GM12874 (cell line): ENCODE measurements around the gene UROC1.

ENCODE experiments used
- CTCF ChIP-seq: IDR thresholded peaks from 2 replicates; pipeline ENCODE4 v1.5.1; 2011; ENCODE audit warnings: low read depth, mild to moderate bottlenecking, control low read depth, low read length, moderate library complexity; ENCODE audit not compliant: insufficient read depth

Gene UROC1

DNA sequence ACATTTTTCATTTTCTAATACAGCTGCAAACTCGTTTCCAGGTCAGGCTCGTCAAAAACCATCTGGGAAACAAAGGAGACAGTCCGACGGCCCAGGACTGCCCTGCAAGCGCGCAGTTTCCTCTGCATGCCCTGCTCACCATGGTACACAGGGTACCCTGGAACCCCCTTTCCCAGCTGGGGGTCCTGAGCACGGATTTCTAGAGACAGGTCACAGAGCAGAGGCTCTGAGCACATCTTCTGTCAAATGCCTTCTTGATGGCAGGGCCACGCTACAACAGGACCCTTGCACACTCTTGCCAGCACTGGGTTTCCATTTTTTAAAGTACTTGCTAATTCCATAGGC is 50.0 kb downstream of the UROC1 start:
- TF ChIP-seq CTCF, result no peak

DNA sequence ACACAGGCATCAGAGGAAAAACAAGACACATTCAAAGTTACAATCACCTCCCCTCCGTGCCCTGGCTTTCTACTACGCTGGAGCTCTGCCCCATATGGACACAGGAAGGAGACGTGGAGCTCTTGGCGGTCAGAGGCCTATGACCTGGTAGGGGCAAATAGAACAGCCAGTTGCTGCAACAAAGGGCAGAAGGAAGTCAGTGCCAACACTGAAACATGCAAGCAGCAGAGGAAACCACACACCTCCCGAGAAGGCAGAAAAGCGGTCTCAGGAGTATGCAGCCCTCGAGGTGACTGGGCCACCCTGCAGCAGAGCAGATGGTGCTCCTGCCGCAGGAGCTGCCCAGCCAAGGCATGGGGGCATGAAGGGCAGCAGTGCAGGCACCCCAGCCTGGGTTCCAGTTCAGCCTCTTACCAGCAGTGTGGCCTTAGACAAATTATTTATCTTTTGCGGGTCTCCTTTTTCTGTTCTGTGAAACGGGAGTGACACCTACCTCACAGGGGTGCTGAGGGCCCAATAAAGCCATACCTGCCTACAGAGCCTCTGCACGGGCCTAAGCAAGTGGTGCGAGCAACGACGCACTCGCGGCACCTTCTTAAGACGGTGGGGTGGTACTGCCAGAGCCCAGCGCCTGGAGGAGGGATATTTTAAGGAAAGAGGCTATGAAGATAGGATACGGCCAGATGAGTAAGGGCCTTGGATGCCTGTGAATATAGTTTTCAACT is 50.5 kb downstream of the UROC1 start:
- no peak for TF ChIP-seq CTCF

DNA sequence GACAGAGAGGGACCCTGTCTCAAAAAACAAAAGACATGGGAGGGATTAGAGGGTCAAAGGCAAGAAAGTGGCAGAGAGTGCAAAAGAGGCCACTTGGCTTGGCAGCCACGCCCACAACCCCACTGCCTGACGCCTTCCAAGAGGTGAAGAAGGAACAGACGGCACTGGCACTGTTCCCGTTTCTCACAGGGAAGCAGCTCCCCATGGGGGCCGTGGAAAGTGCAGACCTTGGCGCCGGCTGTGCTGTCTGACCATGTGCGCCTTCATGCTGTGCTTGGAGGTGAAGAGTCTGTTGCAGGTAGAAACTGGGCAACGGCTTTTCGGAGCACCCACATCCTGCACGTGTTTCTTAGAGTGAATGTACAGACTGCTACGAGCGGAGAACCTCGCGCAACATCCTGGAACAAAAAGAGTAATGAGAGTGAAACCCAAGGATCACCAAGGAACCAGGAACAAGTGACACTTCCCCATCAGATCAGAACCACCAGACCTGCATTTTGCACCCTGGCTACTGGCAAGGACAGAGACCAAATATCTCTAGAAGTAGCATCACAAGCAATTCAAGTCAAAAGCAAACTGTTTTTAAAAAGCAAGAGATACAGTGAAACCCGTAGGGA is 51.5 kb downstream of the UROC1 start:
- TF ChIP-seq CTCF, result no peak

DNA sequence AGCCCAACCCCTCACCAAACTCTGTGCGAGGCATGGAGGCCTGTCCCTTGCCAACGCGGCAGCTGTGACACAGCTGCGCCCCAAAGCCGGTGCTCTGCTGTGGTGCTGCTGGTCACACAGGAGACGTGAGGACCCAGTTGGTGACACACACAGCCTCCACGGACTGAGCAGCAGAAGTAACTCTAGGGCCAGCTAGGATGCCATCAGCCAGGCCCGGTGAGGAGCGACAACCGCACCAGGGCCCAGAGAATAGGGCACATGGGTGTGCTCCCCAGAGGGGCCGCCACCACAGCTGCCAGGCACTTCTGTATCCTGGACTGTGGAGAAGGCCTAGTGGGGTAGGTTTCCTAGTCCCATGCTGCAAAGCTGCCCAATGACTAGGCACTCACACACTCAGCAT is 52.6 kb downstream of the UROC1 start:
- no peak for TF ChIP-seq CTCF

GRCh38 chr3:126464494-126464893 is 53.1 kb downstream of the UROC1 start:
- TF ChIP-seq CTCF, result no peak

- no peak for TF ChIP-seq CTCF
Measured at GRCh38 chr3:126464093-126464492, 53.5 kb downstream of the UROC1 start.

GRCh38 chr3:126463521-126463920 is 54.1 kb downstream of the UROC1 start:
- no peak for TF ChIP-seq CTCF
